DOHH2 (cell line): ENCODE measurements around the gene ZNF609.

Experiments used
- H3F3A ChIP-seq: fragments of 200-600 bp; sonication (generic), shearing (Covaris generic); 2 replicates; pipeline ENCODE4 v1.6.0; 2016; ENCODE audit warnings: antibody characterized with exemption, mild to moderate bottlenecking; ENCODE audit not compliant: control insufficient read depth, insufficient read depth
- H3K27ac ChIP-seq: fragments of 200-600 bp; sonication (generic); 2 replicates; pipeline ENCODE4 v1.5.1; 2014; ENCODE audit warnings: low read depth, mild to moderate bottlenecking, low read length, moderate library complexity
- H3K27me3 ChIP-seq: fragments of 200-600 bp; sonication (generic); 2 replicates; pipeline ENCODE4 v1.6.1; 2014; ENCODE audit warnings: mild to moderate bottlenecking, low read length, mixed read lengths; ENCODE audit not compliant: control insufficient read depth
- H3K36me3 ChIP-seq: fragments of 200-600 bp; sonication (generic); 2 replicates; pipeline ENCODE4 v1.6.1; 2014; ENCODE audit warnings: mild to moderate bottlenecking, low read length, moderate library complexity, mixed read lengths; ENCODE audit not compliant: control insufficient read depth
- H3K4me1 ChIP-seq: fragments of 200-600 bp; sonication (generic); 2 replicates; pipeline ENCODE4 v1.6.1; 2014; ENCODE audit warnings: mild to moderate bottlenecking, low read length, mixed read lengths; ENCODE audit not compliant: control insufficient read depth
- H3K4me2 ChIP-seq: fragments of 200-600 bp; sonication (generic); 2 replicates; pipeline ENCODE4 v1.6.0; 2014; ENCODE audit warnings: mild to moderate bottlenecking, low read length, moderate library complexity
- H3K4me3 ChIP-seq: fragments of 200-600 bp; sonication (generic); 2 replicates; pipeline ENCODE4 v1.5.1; 2014; ENCODE audit warnings: mild to moderate bottlenecking, low read length, mixed read lengths
- H3K79me2 ChIP-seq: fragments of 200-600 bp; sonication (generic); 2 replicates; pipeline ENCODE4 v1.6.1; 2014; ENCODE audit warnings: mild to moderate bottlenecking, low read length, mixed read lengths; ENCODE audit not compliant: control insufficient read depth
- H3K9me2 ChIP-seq: fragments of 200-600 bp; sonication (generic); replicated peaks from 2 replicates; pipeline ENCODE4 v1.6.1; 2014; ENCODE audit warnings: mild to moderate bottlenecking, low read length, mixed read lengths; ENCODE audit not compliant: control insufficient read depth
- H3K9me3 ChIP-seq: fragments of 200-600 bp; sonication (generic); 2 replicates; pipeline ENCODE4 v1.6.1; 2014; ENCODE audit warnings: antibody characterized with exemption, low read length, mixed read lengths; ENCODE audit not compliant: control insufficient read depth, insufficient read depth
- H4K20me1 ChIP-seq: fragments of 200-600 bp; sonication (generic); 2 replicates; pipeline ENCODE4 v1.6.0; 2014; ENCODE audit warnings: low read depth, mild to moderate bottlenecking, antibody characterized with exemption, low read length, moderate library complexity; ENCODE audit not compliant: control insufficient read depth, insufficient read depth
- EZH2phosphoT487 ChIP-seq: fragments of 200-600 bp; sonication (generic); IDR thresholded peaks from 2 replicates; pipeline ENCODE4 v1.6.1; 2017; ENCODE audit warnings: borderline replicate concordance, mild to moderate bottlenecking, antibody characterized with exemption, low read length, moderate library complexity, mixed read lengths
- TF ChIP-seq, protein P1 (sequence below): fragments of 200-600 bp; sonication (generic); IDR thresholded peaks from one replicate; pipeline ENCODE4 v1.5.1; 2014; ENCODE audit warnings: antibody characterized with exemption, mild to moderate bottlenecking, low read depth, low read length; ENCODE audit not compliant: poor library complexity, severe bottlenecking

ZNF609 gene

DNA sequence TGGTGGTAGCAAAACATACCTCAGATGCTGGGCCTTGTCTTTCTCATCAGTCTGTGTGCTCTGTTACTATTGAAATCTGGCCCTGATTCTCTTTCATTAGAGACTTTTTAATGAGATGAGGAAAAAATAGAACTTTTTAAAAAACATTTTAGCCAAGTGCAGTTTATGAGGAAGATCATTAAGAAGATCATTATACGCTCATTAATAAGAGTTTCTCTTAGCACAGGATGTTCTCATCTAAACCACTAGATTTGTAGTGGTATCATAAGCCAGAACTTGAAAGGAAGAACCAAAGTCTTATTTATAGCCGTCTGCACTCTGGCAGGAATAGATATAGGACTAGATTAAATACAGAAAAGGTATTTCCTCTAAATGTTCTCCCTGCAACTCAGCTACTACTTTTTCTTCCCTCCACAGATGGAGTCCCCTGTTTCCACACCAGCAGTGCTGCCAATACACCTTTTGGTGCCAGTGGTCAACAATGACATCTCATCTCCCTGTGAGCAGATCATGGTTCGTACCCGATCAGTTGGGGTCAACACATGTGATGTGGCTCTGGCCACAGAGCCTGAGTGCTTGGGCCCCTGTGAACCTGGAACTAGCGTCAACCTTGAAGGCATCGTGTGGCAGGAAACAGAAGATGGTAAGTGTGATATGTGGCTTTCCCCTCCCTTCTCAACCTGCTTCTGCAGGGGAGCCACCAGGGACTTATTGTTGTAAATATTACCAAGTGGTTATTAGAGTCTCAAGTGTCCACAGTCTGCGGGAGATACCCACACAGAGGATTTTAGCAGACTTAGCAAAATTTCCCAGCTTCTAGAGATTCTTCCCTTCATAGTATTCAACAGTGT, 162.3 kb downstream of the ZNF609 start:
- H3K36me3 ChIP-seq, result peaks cover 13% of the 10 kb centered on the region
- H4K20me1 ChIP-seq, result no peaks in the 10 kb centered on the region
- no peak overlapping the region for H3K4me3 ChIP-seq
- peaks cover 11% of the 10 kb centered on the region; the same call in 1 of the 2 replicates for H3F3A ChIP-seq
- H3K27me3 ChIP-seq, result no peaks in the 10 kb centered on the region
- no peaks in the 10 kb centered on the region for H3K9me3 ChIP-seq
- H3K4me1 ChIP-seq, result peaks cover 48% of the 10 kb centered on the region
- no peak overlapping the region for H3K27ac ChIP-seq
- TF ChIP-seq EZH2phosphoT487, result no peak
- peaks cover 33% of the 10 kb centered on the region for H3K79me2 ChIP-seq
- H3K4me2 ChIP-seq, result peak overlapping the region; percentile 10
- no peaks in the 10 kb centered on the region for H3K9me2 ChIP-seq

DNA sequence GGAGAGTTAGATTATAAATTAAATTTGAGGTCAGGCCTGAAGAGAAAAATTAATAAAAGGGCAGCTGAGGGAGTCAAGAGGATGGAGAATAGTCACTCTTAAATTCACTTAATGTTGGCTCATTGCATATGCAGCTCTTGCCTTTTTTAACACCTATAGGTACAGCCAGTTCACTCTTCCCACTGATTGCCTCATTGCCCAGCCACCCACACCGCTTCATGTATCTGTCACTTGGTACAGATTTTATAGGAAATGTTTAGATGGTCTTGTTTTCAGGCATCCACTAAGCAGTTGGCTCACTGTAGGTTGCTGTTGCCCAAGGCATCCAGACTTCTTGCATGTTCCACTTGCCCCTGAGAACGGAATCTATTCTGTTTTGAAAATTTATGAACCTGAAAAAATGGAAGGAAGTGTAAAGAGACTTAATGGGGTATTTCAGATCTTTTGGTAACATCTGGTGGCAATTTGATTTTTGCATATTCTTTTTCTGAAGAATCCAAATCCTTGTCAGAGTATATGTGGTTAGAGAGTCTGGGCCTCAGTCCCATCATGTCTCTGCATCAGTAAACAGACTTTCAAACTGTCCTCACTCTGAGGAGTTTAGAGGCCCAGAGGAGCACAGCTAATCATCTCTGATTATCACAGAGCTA, 163.1 kb downstream of the ZNF609 start:
- Histone ChIP-seq H3K27me3 (no peaks in the 10 kb centered on the region), H3K4me2 (peak overlapping the region; percentile 10), H3K9me3 (no peaks in the 10 kb centered on the region), H3K36me3 (peaks cover 13% of the 10 kb centered on the region), H3K4me1 (peaks cover 48% of the 10 kb centered on the region), H3K4me3 (no peak overlapping the region), H4K20me1 (no peaks in the 10 kb centered on the region), H3K79me2 (peaks cover 28% of the 10 kb centered on the region), H3K27ac (no peak overlapping the region), H3F3A (peaks cover 11% of the 10 kb centered on the region; the same call in 1 of the 2 replicates), H3K9me2 (no peaks in the 10 kb centered on the region)
- TF ChIP-seq, protein P1, sequence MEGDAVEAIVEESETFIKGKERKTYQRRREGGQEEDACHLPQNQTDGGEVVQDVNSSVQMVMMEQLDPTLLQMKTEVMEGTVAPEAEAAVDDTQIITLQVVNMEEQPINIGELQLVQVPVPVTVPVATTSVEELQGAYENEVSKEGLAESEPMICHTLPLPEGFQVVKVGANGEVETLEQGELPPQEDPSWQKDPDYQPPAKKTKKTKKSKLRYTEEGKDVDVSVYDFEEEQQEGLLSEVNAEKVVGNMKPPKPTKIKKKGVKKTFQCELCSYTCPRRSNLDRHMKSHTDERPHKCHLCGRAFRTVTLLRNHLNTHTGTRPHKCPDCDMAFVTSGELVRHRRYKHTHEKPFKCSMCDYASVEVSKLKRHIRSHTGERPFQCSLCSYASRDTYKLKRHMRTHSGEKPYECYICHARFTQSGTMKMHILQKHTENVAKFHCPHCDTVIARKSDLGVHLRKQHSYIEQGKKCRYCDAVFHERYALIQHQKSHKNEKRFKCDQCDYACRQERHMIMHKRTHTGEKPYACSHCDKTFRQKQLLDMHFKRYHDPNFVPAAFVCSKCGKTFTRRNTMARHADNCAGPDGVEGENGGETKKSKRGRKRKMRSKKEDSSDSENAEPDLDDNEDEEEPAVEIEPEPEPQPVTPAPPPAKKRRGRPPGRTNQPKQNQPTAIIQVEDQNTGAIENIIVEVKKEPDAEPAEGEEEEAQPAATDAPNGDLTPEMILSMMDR, result no peak
- TF ChIP-seq EZH2phosphoT487, result no peak

DNA sequence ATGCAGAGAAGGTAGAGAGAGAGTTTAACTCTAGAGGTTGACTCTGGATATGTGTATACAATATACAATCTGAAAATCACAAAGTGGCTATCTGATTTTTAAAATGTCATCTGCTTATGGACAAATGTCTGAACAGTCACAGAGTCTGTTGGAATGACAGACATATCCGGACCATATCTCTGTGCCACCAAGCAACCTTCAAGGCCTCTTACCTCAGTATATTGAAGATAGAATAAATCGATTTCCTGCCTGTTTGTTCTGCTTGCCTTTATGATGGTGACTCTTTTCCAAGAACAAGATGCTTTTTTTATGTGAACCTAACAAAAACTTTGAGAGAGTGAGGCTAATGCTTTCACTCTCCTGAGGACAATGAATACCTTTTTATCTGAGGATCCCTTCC, 163.9 kb downstream of the ZNF609 start:
- peak overlapping the region; percentile 10 for H3K4me2 ChIP-seq
- H3K9me2 ChIP-seq, result no peaks in the 10 kb centered on the region
- H4K20me1 ChIP-seq, result no peaks in the 10 kb centered on the region
- H3K27me3 ChIP-seq, result no peaks in the 10 kb centered on the region
- TF ChIP-seq, protein P1, result no peak
- no peak for TF ChIP-seq EZH2phosphoT487
- no peak overlapping the region for H3K27ac ChIP-seq
- H3F3A ChIP-seq, result peaks cover 13% of the 10 kb centered on the region; the same call in 1 of the 2 replicates
- peaks cover 25% of the 10 kb centered on the region for H3K79me2 ChIP-seq
- peaks cover 13% of the 10 kb centered on the region for H3K36me3 ChIP-seq
- H3K4me3 ChIP-seq, result no peak overlapping the region
- no peaks in the 10 kb centered on the region for H3K9me3 ChIP-seq
- H3K4me1 ChIP-seq, result peaks cover 46% of the 10 kb centered on the region
